Middle frontal gyrus (tissue), 1 donor: ENCODE results near the gene PRUNE2.
"Not testable (repeated sequence)": the region's sequence is repeated elsewhere in the genome, so short reads cannot be mapped to it uniquely, and the experiment has no call there.

Source experiments
- DNase-seq: peaks from one replicate; pipeline ENCODE4 v3.0.0-alpha.2; 2015; ENCODE audit warnings: low spot score; ENCODE audit errors: extremely low spot score

Gene PRUNE2

GRCh38 chr9:76697081-76697480 is 208.8 kb downstream of the PRUNE2 start:
- no peak for DNase-seq

DNA sequence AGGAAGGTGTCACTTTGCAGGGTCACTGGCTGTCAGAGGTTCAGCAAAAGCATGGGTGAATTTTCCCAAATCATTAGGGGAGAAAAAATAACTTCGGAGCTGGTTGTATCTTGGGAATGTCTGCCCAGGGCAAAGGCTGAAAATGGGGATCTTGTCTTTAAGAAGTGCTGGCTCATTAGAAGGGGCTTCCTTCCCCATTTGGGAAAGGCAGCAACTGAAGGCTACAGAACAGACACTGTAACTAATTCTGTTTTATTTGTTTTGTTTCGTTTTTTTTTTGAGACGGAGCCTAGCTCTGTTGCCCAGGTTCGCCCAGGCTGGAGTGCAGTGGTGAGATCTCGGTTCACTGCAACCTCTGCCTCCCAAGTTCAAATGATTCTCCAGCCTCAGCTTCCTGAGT is 212.0 kb downstream of the PRUNE2 start:
- no peak for DNase-seq

- DNase-seq: no peak
These were observed 213.3 kb downstream of the PRUNE2 start for GRCh38 chr9:76692458-76693129.

GRCh38 chr9:76691517-76692313 is 214.2 kb downstream of the PRUNE2 start:
- DNase-seq: peak; percentile 51

DNA sequence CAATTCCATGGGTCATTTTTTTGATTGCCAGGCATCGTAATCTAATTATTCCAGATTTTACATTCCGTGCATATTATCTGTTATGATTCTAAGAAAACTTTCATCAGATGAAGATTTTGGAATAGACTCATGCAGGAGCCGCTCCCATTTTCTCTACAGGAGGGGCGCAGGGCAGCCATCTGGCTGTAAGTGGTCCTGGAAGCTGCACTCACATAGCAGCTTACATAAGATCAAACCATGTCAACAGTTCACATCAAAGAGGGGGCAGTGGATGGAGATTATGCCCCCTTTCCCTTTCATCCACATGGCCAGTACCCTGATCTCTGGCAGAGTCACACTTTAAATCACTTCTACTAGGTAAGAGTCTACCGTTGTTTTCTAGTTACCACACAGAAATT is 214.9 kb downstream of the PRUNE2 start:
- no peak for DNase-seq

- DNase-seq: no peak
These were observed 215.5 kb downstream of the PRUNE2 start for GRCh38 chr9:76690246-76690972.

DNA sequence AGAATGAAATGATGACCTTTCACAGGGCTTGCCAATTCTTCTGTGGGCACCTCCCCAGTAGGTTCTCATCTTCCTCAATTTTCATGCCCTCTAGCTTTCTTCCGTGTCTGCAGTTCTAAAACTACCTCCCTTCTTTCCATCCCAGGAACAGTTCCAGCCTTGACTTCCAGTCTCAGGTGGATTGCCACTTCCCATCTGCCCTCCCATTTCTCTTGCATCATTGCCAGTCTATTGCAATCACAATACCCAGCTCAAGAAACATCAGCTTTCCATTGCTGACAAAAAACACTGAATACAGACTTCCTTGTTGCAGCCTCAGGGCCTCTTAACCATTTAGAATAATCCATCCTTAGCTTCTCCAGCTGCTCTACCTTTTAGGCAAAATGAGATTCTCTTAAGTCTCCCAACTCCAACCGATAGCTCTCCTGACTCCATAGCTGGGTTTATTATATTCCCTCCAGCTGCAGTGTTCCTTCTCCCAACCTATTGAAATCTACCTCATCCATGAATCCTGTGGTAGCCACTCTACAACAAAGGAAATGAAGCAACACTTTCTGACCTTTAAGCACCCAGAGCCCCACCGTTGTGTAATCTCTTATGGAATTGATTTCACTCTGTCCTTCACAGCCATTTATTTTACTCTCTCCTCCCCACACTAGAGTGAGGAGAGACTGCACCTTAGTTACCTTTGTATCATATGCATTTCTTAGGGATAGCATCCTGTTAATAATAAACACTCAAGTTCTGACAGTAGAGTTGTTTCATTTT is 217.3 kb downstream of the PRUNE2 start:
- DNase-seq: no peak

GRCh38 chr9:76687861-76688391 is 218.0 kb downstream of the PRUNE2 start:
- no peak for DNase-seq

DNA sequence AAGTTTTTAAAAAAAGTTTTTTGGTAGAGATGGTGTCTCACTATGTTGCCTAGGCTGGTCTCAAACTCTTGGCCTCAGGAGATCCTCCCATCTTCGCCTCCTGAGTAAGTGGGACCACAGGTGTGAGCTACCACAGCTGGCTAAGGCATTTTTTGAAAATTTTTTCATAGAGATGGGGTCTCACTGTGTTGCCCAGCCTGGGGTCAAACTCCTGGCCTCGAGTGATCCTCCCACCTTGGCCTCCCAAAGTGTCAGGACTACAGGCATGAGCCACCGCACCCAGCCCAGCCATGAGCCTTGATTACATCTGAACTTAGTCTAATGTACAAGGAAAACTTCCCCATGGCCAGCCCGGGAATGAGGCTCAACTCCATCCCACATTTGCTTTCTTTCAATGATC is 219.2 kb downstream of the PRUNE2 start:
- DNase-seq: no peak

DNA sequence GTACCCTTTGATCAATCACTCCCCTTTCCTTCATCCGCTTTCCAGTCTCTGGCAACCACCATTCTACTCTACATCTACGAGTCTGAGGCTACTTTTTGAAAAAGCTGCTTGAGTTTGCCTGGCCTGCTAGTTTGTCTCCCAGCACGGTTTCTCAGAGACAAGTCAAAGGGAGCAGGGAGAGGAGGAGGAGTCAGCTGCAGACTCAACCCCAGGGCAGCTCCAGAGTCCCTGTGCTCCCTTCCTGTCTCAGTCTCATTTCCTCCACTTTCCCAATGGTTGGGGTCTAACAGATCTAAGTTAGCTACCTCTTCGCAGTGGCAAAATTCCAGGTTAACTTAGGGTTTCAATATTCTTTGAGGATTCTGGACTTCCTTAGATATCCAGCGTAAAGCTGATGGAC is 221.7 kb downstream of the PRUNE2 start:
- no peak for DNase-seq

DNA sequence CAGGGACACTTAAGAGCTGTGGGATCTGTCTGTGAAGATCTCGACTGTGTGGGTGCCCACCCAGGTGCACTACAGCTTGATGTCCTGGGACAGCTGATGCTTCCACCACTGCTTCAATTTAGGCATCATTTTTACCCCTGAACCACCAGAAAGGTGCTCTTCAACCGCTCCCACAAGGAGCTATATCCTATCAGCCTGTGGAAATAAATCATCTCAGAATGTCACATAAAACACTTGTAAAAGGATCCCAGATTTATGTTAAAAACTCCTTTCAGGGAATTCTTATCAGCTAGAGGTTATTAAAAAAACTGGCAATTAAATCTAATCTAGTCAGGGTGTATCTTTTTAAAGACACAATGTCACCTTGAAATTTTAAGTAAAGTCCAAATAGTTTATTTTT is 224.4 kb downstream of the PRUNE2 start:
- no peak for DNase-seq

DNA sequence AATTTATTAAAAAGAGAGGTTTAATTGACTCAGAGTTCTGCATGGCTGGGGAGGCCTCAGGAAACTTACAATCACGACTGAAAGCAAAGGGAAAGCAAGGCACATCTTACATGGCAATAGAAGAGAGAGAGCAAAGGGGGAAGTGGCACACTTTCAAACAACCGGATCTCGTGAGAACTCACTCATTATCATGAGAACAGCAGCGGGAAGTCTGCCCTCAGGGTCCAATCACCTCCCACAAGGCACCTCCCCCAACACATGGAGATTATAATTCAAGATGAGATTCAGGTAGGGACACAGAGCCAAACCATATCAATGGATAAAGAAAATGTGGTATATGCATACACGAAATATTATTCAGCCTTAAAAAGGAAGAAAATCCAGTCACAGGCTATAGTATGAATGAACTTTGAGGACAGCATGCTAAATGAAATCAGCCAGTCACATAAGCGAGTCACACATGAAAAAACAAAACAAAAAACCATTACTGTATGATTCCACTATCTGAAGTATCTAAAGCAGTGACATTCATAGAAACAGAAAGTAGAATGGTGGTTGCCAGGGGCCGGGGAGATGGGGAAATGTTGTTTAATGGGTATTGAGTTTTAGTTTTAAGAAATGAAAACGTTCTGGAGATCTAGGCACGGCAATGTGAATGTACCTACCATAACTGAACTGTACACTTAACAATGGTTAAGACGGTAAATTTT is 225.0 kb downstream of the PRUNE2 start:
- no peak for DNase-seq

- no peak for DNase-seq
These were observed 228.3 kb downstream of the PRUNE2 start for GRCh38 chr9:76677481-76678055.

GRCh38 chr9:76676857-76677256 is 229.1 kb downstream of the PRUNE2 start:
- no peak for DNase-seq

DNA sequence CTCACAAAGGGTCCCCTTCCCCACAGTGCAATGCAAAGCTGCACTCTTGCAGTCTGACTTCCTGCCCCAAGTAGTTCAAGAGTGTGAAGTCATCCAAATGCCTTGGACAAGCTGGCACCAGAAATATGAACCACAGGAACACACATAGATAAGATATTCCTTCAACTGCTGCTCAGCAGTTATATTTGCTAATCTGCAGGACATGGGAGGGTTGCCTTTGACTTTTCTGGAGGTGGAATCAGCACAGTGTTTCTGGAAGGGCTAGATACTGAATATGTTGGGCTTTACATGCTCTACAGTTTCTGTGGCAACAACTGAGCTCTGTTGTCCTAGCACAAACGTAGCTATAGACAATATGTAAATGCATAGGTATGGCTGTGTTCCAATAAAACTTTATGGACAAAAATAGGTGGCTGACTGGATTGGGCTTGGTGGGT is 238.4 kb downstream of the PRUNE2 start:
- DNase-seq: no peak

DNA sequence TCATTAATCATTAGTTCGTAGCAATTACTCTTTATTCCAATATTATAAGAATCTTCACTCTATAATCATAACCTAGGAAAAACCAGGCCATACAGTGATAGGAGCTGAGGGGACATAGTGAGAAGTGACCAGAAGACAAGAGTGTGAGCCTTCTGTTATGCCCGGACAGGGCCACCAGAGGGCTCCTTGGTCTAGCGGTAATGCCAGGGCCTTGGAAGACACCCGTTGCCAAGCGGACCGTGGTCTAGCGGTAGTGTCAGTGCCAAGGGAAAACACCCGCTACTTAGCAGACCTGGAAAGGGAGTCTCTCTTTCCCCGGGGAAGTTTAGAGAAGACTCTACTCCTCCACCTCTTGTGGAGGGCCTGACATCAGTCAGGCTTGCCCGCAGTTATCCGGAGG is 239.9 kb downstream of the PRUNE2 start:
- DNase-seq: not testable (repeated sequence)

- DNase-seq: no peak
These were observed 240.5 kb downstream of the PRUNE2 start for GRCh38 chr9:76665458-76665857.

- no peak for DNase-seq
These were observed 241.8 kb downstream of the PRUNE2 start for GRCh38 chr9:76664120-76664519.

- no peak for DNase-seq
These were observed 243.2 kb downstream of the PRUNE2 start for GRCh38 chr9:76662476-76663281.
